ENCODE measurements around the gene COG3. TPM values are rescaled to one million over a fixed set of nuclear protein-coding genes. Genes with fewer than 3 reads are reported as not detected.

The COG3 gene
- polyA plus RNA-seq, 3 donors = 30.5 to 33.1 (median 31.9) TPM

GRCh38 chr13:45446181-45446580 is 18.6 kb upstream of the COG3 start:
- DNase-seq (ENCODE audit: low read depth in 3 of 3, low spot score in 2 of 3) = no peak

GRCh38 chr13:45447050-45447661 is 17.6 kb upstream of the COG3 start:
- DNase-seq (ENCODE audit: low read depth in 3 of 3, low spot score in 2 of 3) = no peak

- no peak for DNase-seq (ENCODE audit: low read depth in 3 of 3, low spot score in 2 of 3)
Measured at GRCh38 chr13:45448965-45449559, 15.7 kb upstream of the COG3 start.

- DNase-seq (ENCODE audit: low read depth in 3 of 3, low spot score in 2 of 3) = no peak
Measured at GRCh38 chr13:45451282-45451681, 13.5 kb upstream of the COG3 start.

GRCh38 chr13:45454204-45454603 is 10.5 kb upstream of the COG3 start:
- DNase-seq (ENCODE audit: low read depth in 3 of 3, low spot score in 2 of 3) = no peak

- no peak for DNase-seq (ENCODE audit: low read depth in 3 of 3, low spot score in 2 of 3)
Measured at GRCh38 chr13:45456196-45456972, 8.4 kb upstream of the COG3 start.

- no peak for DNase-seq (ENCODE audit: low read depth in 3 of 3, low spot score in 2 of 3)
Measured at GRCh38 chr13:45464141-45464686, 525 bp upstream of the COG3 start.

GRCh38 chr13:45466359-45466758 is 1.6 kb downstream of the COG3 start:
- no peak for DNase-seq (ENCODE audit: low read depth in 3 of 3, low spot score in 2 of 3)

GRCh38 chr13:45468635-45469034 is 3.9 kb downstream of the COG3 start:
- DNase-seq (ENCODE audit: low read depth in 3 of 3, low spot score in 2 of 3) = no peak

GRCh38 chr13:45472171-45472705 is 7.5 kb downstream of the COG3 start:
- no peak for DNase-seq (ENCODE audit: low read depth in 3 of 3, low spot score in 2 of 3)

GRCh38 chr13:45473627-45474026 is 8.9 kb downstream of the COG3 start:
- DNase-seq (ENCODE audit: low read depth in 3 of 3, low spot score in 2 of 3) = no peak

GRCh38 chr13:45474584-45475454 is 10.1 kb downstream of the COG3 start:
- DNase-seq (ENCODE audit: low read depth in 3 of 3, low spot score in 2 of 3) = no peak

GRCh38 chr13:45479661-45480060 is 14.9 kb downstream of the COG3 start:
- no peak for DNase-seq (ENCODE audit: low read depth in 3 of 3, low spot score in 2 of 3)

GRCh38 chr13:45481688-45482087 is 16.9 kb downstream of the COG3 start:
- no peak for DNase-seq (ENCODE audit: low read depth in 3 of 3, low spot score in 2 of 3)

GRCh38 chr13:45482571-45483173 is 17.9 kb downstream of the COG3 start:
- no peak for DNase-seq (ENCODE audit: low read depth in 3 of 3, low spot score in 2 of 3)

- no peak for DNase-seq (ENCODE audit: low read depth in 3 of 3, low spot score in 2 of 3)
Measured at GRCh38 chr13:45487604-45488003, 22.9 kb downstream of the COG3 start.

GRCh38 chr13:45490068-45490467 is 25.3 kb downstream of the COG3 start:
- DNase-seq (ENCODE audit: low read depth in 3 of 3, low spot score in 2 of 3) = no peak

GRCh38 chr13:45492538-45492937 is 27.8 kb downstream of the COG3 start:
- no peak for DNase-seq (ENCODE audit: low read depth in 3 of 3, low spot score in 2 of 3)

GRCh38 chr13:45496942-45497341 is 32.2 kb downstream of the COG3 start:
- no peak for DNase-seq (ENCODE audit: low read depth in 3 of 3, low spot score in 2 of 3)
